ENCODE measurements around the gene NDUFC2.
A peak's percentile ranks its signal among the peaks of the same experiment; 100 is the strongest.

The NDUFC2 gene

DNA sequence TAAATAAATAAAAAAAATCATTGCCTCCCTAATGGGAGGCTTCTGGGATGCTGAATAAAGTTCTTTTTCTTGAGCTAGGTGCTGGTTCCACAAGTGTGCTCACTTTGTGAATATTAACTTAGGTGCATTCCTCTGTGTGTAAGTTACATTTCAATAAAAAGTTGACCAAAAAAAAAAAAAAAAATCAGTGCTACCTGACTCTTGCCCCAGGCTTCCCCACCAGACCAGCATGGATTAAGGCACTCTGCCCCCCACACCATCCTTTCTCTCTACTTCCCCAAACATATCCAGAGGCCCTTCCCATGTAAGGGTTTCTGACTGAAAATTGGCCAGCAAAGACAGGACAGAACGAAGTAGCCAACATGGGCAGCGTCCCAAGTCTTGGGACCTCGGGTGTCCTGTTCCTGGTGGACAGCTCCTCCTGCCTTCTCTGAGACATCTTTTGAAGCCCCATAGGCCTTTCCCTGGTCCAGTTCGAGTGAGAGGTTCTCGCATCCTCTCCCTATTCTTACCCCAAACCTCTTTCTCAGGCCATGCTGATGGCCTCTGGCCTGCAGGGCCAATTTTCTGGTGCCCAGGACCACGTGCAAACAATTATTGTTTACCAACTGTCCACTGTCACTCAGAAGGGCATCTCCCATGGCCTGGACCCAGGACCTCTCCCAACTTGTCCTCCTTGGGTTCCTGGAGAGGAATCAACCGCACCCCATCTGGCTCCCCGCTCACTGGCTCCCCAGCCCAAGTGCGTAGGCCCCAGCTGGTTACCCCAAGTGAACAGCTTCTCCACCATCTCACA is 41.6 kb downstream of the NDUFC2 start:
- Histone ChIP-seq H3K4me3 (ENCODE audit: low read depth, low read length) (no peak overlapping the region), H3K9me3 (peaks cover 4% of the 10 kb centered on the region)
- TF ChIP-seq, protein P1, sequence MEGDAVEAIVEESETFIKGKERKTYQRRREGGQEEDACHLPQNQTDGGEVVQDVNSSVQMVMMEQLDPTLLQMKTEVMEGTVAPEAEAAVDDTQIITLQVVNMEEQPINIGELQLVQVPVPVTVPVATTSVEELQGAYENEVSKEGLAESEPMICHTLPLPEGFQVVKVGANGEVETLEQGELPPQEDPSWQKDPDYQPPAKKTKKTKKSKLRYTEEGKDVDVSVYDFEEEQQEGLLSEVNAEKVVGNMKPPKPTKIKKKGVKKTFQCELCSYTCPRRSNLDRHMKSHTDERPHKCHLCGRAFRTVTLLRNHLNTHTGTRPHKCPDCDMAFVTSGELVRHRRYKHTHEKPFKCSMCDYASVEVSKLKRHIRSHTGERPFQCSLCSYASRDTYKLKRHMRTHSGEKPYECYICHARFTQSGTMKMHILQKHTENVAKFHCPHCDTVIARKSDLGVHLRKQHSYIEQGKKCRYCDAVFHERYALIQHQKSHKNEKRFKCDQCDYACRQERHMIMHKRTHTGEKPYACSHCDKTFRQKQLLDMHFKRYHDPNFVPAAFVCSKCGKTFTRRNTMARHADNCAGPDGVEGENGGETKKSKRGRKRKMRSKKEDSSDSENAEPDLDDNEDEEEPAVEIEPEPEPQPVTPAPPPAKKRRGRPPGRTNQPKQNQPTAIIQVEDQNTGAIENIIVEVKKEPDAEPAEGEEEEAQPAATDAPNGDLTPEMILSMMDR (IDR thresholded peaks at IDR 0.05; ENCODE audit: low read depth, low read length): no peak

DNA sequence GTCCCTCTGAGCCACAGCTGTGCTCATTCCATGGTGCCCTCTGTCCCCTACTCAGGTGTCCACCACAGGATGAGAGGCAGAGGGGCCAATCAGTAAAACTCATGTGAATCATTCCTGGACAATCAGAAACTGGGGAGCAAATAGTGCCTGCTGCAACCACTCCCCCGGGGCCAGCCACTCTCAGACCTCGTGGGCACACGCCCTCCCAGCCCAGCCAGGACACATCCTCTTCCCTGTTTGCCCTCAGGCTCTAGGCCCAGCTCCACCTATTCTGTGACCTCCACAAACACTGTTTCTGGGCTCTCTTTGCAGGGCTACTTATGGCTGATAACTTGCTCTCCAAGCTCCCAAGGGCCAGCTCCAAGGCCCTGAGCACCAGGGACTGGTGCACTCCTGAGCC is 42.6 kb downstream of the NDUFC2 start:
- Histone ChIP-seq H3K4me1 (peaks cover 36% of the 10 kb centered on the region), H3K27me3 (no peaks in the 10 kb centered on the region), H3K4me3 (ENCODE audit: low read depth, low read length) (no peak overlapping the region), H3K36me3 (no peaks in the 10 kb centered on the region), H3K9me3 (peaks cover 4% of the 10 kb centered on the region)
- TF ChIP-seq, protein P1 (IDR thresholded peaks at IDR 0.05; ENCODE audit: low read depth, low read length): no peak
- DNase-seq: peak; percentile 55

More for the DNA sequence above, 41.6 kb downstream of the NDUFC2 start:
- no peak for DNase-seq
- Histone ChIP-seq H3K27me3 (no peaks in the 10 kb centered on the region), H3K36me3 (no peaks in the 10 kb centered on the region), H3K4me1 (peaks cover 32% of the 10 kb centered on the region)

DNA sequence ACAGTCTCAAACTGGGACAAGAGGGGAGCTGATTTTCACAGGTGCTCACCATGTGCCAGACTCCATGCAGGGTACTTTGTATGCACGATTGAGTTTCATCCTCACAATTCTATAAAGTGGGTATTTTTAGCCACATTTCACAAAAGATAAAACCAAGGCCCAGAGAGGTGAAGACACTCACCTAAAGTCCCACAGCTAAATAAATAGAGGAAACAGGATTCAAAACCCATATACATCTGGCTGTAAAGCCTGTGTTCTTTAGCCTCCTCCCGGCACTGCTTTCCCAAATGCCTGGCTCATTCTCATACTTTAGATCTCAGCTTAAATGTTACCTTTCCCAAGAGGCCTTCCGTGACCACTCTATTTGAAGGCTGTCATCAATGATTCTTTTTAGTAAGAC is 43.3 kb downstream of the NDUFC2 start:
- Histone ChIP-seq H3K4me3 (ENCODE audit: low read depth, low read length) (no peak overlapping the region), H3K9me3 (peaks cover 4% of the 10 kb centered on the region), H3K4me1 (peaks cover 40% of the 10 kb centered on the region), H3K27me3 (no peaks in the 10 kb centered on the region), H3K36me3 (no peaks in the 10 kb centered on the region)
- DNase-seq: no peak
- TF ChIP-seq, protein P1 (IDR thresholded peaks at IDR 0.05; ENCODE audit: low read depth, low read length): no peak

DNA sequence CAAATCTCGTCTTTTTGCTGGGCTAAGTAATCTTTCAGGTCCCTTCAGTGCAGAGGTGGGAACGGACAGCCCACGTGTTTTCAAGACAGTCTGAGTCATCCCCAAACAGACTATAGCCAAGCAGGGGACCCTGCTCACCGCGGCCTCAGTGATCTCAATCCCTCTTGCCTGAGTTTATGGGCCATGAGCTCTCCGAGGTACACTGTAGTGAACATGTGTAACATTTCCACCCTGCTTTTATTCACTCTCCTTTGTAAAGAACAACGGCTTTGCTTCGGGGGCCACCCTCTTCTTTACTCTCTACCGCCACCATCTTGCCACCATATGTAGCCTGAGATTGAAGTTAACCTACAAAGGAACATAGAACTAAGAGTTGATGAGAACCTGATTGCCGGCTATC is 45.0 kb downstream of the NDUFC2 start:
- TF ChIP-seq, protein P1 (IDR thresholded peaks at IDR 0.05; ENCODE audit: low read depth, low read length): peak; percentile 19; the same call in 1 of the 2 replicates
- H3K4me1 ChIP-seq: peaks cover 34% of the 10 kb centered on the region
- no peak for DNase-seq

DNA sequence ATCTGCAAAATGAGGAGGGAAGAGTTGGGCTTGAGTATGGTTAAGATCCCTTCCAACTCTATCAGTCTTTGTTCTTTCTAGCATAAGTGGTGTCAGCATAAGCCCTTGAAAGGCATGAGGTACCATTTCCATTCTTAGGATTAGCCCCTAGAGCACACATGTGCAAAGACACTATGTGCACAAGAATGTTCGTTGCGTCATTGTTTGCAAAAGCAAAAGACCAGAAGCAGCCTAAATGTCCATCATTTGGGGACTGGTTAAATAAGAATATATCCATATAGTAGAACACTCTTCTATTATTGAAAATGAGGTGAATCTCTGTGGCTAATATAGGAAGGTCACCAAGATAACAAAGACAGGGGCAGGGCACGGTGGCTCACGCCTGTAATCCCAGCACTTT is 46.6 kb downstream of the NDUFC2 start:
- H3K36me3 ChIP-seq: no peaks in the 10 kb centered on the region
- no peaks in the 10 kb centered on the region for H3K27me3 ChIP-seq
- H3K9me3 ChIP-seq: no peaks in the 10 kb centered on the region
- H3K4me1 ChIP-seq: peaks cover 30% of the 10 kb centered on the region
- H3K4me3 ChIP-seq (ENCODE audit: low read depth, low read length): no peak overlapping the region
- DNase-seq: no peak
- TF ChIP-seq, protein P1 (IDR thresholded peaks at IDR 0.05; ENCODE audit: low read depth, low read length): no peak

More for the DNA sequence above, 45.0 kb downstream of the NDUFC2 start:
- no peaks in the 10 kb centered on the region for H3K36me3 ChIP-seq
- H3K27me3 ChIP-seq: no peaks in the 10 kb centered on the region
- H3K9me3 ChIP-seq: no peaks in the 10 kb centered on the region
- H3K4me3 ChIP-seq (ENCODE audit: low read depth, low read length): no peak overlapping the region

DNA sequence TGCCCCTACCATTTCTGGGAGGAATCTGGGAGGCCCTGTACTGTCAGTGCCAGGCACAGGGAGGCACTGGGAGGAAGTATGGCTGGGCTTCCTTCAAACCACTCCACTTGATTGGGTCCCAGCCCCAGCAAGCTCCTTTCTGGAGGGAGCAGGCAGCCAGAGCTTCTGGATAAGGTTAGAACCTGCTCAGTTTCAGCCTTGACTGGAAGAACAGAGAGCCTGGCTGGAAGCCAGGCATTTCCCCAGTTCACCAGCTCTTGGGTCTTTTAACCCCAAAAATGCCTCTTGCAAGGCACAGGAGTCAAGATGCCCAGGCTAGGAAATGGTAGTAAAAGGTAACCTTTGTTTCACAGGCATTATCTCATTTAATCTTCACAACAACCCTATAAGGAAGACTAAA is 47.6 kb downstream of the NDUFC2 start:
- Histone ChIP-seq H3K4me1 (peaks cover 25% of the 10 kb centered on the region), H3K4me3 (ENCODE audit: low read depth, low read length) (no peak overlapping the region), H3K27me3 (no peaks in the 10 kb centered on the region), H3K36me3 (no peaks in the 10 kb centered on the region), H3K9me3 (no peaks in the 10 kb centered on the region)
- TF ChIP-seq, protein P1 (IDR thresholded peaks at IDR 0.05; ENCODE audit: low read depth, low read length): no peak
- peak; percentile 76 for DNase-seq

Measured in BE2C (cell line).